ENCODE measurements around the gene ARHGEF28. TPM values are rescaled to one million over a fixed set of nuclear protein-coding genes. Genes with fewer than 3 reads are reported as not detected.

Gene ARHGEF28
- total and polyA plus RNA-seq, 10 of the 15 experiments (the other 5 are each of a cell fraction or from before 2014, with no cell fraction given) = 0.10 to 0.72 (median 0.22) TPM; not detected in 2

DNA sequence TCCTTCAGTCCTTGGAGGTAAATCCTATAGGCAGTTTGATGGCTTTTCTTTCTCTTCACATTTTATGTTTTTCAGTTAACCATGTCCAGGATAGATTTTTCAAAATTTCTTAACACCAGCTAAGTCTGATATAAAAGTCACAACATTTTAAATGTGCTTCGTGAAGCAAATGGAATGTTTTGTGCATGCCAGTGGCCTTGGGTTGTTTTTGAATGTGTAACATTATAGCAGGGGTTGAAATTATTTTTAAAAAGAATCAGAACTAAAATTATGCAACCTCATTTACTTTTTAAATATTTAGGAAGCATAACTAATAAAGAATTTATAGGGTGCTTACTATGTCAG is 201.1 kb downstream of the ARHGEF28 start:
- POLR2A ChIA-PET = interaction anchor here (0.5 kb wide), 1 partner anchor 778 kb away, joined by 3 read pairs; no protein-coding TSS in a partner anchor
- CTCF ChIA-PET = interaction anchor here (1.0 to 1.8 kb wide), 4 partner anchors 11 to 75 kb away, joined by 3 to 5 read pairs (median 3); no protein-coding TSS in a partner anchor
- TF ChIP-seq MTA3 (IDR thresholded peaks at IDR 0.05; ENCODE audit: borderline replicate concordance, low read length) (no peak), NR2C2 (IDR thresholded peaks at IDR 0.05; ENCODE audit: borderline replicate concordance, control insufficient read depth, insufficient read length, low read depth) (no peak), EP300 (IDR thresholded peaks at IDR 0.05; ENCODE audit: borderline replicate concordance in 1 of 2, control insufficient read depth in 1 of 2, low read depth in 2 of 2, low read length in 2 of 2) (no peak), NFIC (IDR thresholded peaks at IDR 0.05; ENCODE audit: low read depth, low read length) (no peak), HDAC2 (IDR thresholded peaks at IDR 0.05) (no peak), TAF1 (IDR thresholded peaks at IDR 0.05; ENCODE audit: borderline replicate concordance, low read depth, low read length) (no peak), CHD4 (IDR thresholded peaks at IDR 0.05) (no peak), PAX5 (IDR thresholded peaks at IDR 0.05; ENCODE audit: borderline replicate concordance, low read depth, low read length) (no peak), MTA2 (IDR thresholded peaks at IDR 0.05; ENCODE audit: low read depth) (no peak)
- TF ChIP-seq, protein P1, sequence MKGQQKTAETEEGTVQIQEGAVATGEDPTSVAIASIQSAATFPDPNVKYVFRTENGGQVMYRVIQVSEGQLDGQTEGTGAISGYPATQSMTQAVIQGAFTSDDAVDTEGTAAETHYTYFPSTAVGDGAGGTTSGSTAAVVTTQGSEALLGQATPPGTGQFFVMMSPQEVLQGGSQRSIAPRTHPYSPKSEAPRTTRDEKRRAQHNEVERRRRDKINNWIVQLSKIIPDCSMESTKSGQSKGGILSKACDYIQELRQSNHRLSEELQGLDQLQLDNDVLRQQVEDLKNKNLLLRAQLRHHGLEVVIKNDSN (IDR thresholded peaks at IDR 0.05; ENCODE audit: borderline replicate concordance, extremely low read length, insufficient read depth, low read depth, low read length) = no peak
- TF ChIP-seq, protein P2, sequence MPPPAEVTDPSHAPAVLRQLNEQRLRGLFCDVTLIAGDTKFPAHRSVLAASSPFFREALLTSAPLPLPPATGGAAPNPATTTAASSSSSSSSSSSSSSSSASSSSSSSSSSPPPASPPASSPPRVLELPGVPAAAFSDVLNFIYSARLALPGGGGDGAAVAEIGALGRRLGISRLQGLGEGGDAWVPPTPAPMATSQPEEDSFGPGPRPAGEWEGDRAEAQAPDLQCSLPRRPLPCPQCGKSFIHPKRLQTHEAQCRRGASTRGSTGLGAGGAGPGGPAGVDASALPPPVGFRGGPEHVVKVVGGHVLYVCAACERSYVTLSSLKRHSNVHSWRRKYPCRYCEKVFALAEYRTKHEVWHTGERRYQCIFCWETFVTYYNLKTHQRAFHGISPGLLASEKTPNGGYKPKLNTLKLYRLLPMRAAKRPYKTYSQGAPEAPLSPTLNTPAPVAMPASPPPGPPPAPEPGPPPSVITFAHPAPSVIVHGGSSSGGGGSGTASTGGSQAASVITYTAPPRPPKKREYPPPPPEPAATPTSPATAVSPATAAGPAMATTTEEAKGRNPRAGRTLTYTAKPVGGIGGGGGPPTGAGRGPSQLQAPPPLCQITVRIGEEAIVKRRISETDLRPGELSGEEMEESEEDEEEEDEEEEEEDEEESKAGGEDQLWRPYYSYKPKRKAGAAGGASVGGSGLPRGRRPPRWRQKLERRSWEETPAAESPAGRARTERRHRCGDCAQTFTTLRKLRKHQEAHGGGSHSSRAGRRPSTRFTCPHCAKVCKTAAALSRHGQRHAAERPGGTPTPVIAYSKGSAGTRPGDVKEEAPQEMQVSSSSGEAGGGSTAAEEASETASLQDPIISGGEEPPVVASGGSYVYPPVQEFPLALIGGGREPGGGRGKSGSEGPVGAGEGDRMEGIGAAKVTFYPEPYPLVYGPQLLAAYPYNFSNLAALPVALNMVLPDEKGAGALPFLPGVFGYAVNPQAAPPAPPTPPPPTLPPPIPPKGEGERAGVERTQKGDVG (CRISPR knock-in tag; IDR thresholded peaks at IDR 0.05) = no peak
- Histone ChIP-seq H3K4me1 (ENCODE audit: control insufficient read depth, insufficient read depth, low read length) (no peaks in the 10 kb centered on the region), H3K27me3 (replicated peaks in 1 of 2; ENCODE audit: control insufficient read depth in 2 of 2, insufficient read depth in 2 of 2, low read length in 1 of 2) (no peaks in the 10 kb centered on the region), H3K9me3 (replicated peaks; ENCODE audit: control insufficient read depth, insufficient read depth, low read length) (no peaks in the 10 kb centered on the region), H3K79me2 (ENCODE audit: control insufficient read depth, insufficient read depth, low read length) (no peaks in the 10 kb centered on the region), H3K9ac (ENCODE audit: control insufficient read depth, insufficient read depth, low read length) (no peak overlapping the region), H3K36me3 (ENCODE audit: control insufficient read depth in 2 of 2, insufficient read depth in 2 of 2, low read length in 1 of 2) (no peaks in the 10 kb centered on the region), H3K4me3 (no peak overlapping the region), H3K4me2 (ENCODE audit: control insufficient read depth, insufficient read depth) (no peak overlapping the region), H4K20me1 (ENCODE audit: control insufficient read depth, insufficient read depth) (no peaks in the 10 kb centered on the region), H2AFZ (ENCODE audit: control insufficient read depth, low read depth, low read length) (no peak overlapping the region), H3K27ac (ENCODE audit: control insufficient read depth, insufficient read depth) (no peak overlapping the region)
- 0% methylated on average over 1 of the region's 1 CpG for WGBS (ENCODE audit: insufficient coverage, insufficient replicate concordance, low lambda C conversion rate, missing lambda C conversion rate)
- in situ Hi-C loops (cut with MboI) = no loop called here
- intact Hi-C loops (cut with micrococcal nuclease; ENCODE audit: unreplicated experiment) = no loop called here
- RAD21 ChIA-PET (ENCODE audit: unreplicated experiment) = interaction anchor here (0.9 kb wide), 1 partner anchor 13 kb away, joined by 3 read pairs; no protein-coding TSS in a partner anchor
- FAIRE-seq = no peak
- BruUV-seq (replicated peaks) = no TSS peak
- ATAC-seq = no peak
- SMC1A ChIA-PET (ENCODE audit: uncharacterized antibody, unreplicated experiment) = interaction anchor here (0.8 to 1.7 kb wide), 5 partner anchors 12 to 60 kb away, joined by 3 to 5 read pairs (median 3); no protein-coding TSS in a partner anchor
- DNase-seq (ENCODE audit: low read depth, low spot score) = no peak

Data from GM12878 (cell line).